C4-2B (cell line): ENCODE data around the gene NUTM2F.
"Not testable (repeated sequence)": the region's sequence is repeated elsewhere in the genome, so short reads cannot be mapped to it uniquely, and the experiment has no call there.

Source experiments
- H3K27ac ChIP-seq: fragments of 450-650 bp; 2 replicates; pipeline ENCODE4 v1.5.1; 2017
- ZFX ChIP-seq: fragments of 450-650 bp; IDR thresholded peaks from 2 replicates; pipeline ENCODE4 v1.6.1; 2017

The NUTM2F gene, protein sequence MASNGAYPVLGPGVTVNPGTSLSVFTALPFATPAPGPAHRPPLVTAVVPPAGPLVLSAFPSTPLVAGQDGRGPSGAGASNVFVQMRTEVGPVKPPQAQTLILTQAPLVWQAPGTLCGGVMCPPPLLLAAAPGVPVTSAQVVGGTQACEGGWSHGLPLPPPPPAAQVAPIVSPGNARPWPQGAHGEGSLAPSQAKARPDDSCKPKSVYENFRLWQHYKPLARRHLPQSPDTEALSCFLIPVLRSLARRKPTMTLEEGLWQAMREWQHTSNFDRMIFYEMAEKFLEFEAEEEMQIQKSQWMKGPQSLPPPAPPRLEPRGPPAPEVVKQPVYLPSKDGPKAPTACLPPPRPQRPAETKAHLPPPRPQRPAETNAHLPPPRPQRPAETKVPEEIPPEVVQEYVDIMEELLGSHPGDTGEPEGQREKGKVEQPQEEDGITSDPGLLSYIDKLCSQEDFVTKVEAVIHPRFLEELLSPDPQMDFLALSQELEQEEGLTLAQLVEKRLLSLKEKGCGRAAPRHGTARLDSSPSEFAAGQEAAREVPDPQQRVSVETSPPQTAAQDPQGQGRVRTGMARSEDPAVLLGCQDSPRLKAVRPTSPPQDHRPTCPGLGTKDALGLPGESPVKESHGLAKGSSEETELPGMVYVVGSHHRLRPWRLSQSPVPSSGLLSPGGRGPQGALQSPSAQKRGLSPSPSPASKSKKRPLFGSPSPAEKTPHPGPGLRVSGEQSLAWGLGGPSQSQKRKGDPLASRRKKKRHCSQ

DNA sequence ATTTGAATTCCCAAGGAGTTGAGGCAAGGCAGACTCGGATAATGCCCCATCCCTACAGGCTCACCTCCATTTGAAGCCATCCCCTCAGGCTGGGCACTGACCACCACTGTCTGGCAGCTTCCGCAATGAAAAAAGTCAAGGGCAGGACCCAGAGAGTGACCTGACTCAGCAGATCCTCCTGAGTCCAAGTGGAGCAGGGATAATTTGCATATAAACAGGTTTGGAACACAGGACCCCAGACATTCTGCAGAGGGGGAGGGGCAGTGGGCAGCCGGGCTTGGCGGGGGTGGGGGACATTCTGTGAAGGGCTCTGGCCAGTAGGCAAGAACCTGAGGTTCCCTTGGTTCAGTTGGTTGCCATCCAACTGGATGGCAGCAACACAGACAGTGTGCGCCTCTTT lies at the start of gene NUTM2F:
NUTM2F (minus strand) TSS at position 101 of the 400 bp plus-strand sequence; CDS start at position 80, 21 bp downstream.
- H3K27ac ChIP-seq: not testable (repeated sequence)

DNA sequence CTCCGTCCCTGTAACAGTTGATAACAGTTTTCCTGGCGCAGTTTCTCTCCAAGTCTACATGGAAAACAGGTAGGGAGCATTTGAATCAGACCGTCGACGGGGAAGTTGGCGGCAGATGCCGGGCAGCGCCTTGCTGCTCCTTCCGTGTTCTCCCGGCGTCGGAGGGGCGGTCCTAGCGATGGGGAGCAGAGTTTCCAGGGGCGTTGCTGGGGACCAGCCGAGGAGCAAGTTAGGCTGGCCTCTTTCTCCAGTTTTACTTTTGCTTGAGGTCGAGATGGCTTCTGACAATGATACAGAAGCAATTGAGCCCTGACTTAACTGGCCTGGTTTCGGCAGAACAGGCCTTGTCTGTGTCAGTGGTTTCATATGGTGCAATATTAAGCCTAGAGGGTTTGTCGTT lies 46.8 kb upstream of the NUTM2F start:
- H3K27ac ChIP-seq: peak overlapping the region; percentile 73

DNA sequence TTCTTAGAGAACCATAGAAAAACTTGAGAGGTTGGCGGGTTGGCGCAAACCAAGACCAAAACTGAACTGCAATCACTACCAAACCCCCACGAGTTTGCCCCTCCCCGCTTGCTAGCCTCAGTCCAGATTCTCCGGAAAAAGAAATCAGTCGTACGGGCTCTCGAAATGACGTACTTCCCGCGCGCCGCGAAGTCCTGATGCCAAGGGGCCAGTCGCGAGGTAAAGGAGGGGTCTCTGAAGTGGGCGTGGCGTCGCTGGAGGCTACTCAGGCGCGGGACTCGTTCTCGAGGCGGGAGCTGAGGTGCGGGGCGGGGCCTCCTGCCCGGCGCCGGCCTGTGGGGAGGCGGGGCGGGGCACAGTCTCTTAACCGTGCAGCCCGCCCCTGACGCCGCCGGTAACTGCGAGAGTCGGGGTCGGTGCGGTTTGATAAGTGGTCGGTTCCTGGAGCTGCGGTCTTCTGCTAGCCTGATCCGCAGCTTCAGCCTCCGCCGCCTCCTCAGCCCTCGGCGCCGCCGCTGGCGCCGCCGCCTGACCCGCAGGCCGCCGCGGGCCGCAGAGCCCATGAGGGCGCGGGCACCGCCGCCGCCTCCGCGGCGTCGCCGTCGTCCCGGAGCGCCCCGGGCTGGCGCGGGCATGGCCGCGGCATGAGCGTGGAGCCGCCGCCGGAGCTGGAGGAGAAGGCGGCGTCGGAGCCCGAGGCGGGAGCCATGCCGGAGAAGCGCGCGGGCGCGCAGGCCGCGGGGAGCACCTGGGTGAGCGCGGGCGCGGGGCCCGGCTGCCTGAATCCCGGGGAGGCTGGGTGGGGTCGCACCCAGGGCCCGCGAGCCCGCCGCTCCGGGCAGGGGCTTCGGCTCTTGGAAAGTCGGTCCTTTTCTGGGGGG lies 46.0 kb upstream of the NUTM2F start:
- peak overlapping the region; percentile 73 for H3K27ac ChIP-seq
- TF ChIP-seq ZFX: peak; percentile 68

DNA sequence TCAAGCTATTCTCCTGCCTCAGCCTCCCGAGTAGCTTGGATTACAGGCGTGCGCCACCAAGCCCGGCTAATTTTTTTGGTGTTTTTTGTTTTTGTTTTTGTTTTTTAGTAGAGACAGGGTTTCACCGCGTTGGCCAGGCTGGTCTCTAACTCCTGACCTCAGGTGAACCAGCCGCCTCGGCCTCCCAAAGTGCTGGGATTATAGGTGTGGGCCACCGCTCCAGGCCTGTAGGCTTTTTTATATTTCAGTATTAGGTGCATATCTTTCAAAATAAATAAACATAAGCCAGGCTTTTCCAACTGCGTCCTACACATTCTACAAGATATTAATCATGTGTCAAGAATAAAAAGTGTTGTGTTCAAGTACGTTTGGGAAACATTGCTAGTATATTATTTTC lies 45.3 kb upstream of the NUTM2F start:
- H3K27ac ChIP-seq: peak overlapping the region; percentile 73

DNA sequence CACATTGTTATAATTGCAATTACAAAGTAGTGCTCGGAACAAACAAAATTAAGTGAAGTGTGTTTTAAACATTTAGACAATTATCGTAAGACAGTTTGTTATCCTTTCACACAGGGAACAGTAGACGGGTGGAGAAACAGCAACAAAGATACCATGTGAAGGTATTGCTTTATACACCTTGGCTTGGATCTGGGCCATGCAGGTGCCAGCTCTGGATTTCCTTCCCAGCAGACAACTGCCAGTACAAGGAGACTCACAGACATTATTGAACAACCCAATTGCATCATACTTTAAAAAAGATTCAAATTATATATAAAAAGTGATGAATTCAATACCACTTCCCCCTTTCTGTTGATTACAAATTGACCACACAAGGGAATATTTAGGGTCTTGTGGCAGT lies 41.8 kb upstream of the NUTM2F start:
- not testable (repeated sequence) for H3K27ac ChIP-seq

DNA sequence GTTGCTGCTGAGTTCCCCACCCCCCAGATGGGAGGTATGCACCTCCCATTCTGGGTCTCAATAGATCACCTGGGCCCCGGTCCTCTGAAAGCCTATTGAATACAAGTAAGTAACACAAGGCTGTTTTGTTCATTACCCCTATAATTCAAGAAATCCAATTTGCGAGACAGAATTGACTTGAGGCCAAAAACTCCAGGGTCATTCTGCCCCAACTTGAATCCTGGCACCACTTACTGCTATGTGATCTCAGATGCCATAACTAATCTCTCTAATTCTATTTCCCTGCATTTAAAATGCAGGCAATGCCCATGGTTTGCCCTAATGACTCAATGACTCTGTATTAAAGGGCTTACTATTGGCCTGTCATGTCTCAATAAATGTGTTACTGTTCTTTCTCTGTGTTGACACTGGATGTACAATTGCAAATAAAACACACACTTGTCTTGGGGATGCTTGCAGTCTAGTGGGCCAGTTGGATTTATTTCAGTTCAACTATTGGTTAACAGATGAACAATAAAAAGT lies 35.7 kb upstream of the NUTM2F start:
- H3K27ac ChIP-seq: not testable (repeated sequence)

DNA sequence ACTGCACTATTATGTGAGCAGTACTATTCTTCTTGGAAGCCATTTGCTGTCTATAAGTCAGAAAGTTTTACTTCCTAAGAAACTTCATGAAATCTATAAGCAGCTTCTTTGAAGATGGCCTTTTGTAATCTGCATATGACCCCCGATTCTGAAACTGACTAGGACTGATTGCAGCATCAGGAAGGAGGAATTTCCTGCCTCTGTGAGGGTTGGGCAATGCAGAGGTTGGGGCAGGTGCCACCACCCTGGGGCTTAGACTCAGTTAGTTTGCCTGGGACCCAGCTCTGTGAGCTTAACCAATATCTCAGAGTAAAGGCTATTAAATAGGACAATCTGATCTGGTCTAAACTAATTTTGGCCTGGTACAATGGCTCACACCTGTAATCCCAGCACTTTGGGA lies 28.7 kb upstream of the NUTM2F start:
- not testable (repeated sequence) for H3K27ac ChIP-seq

DNA sequence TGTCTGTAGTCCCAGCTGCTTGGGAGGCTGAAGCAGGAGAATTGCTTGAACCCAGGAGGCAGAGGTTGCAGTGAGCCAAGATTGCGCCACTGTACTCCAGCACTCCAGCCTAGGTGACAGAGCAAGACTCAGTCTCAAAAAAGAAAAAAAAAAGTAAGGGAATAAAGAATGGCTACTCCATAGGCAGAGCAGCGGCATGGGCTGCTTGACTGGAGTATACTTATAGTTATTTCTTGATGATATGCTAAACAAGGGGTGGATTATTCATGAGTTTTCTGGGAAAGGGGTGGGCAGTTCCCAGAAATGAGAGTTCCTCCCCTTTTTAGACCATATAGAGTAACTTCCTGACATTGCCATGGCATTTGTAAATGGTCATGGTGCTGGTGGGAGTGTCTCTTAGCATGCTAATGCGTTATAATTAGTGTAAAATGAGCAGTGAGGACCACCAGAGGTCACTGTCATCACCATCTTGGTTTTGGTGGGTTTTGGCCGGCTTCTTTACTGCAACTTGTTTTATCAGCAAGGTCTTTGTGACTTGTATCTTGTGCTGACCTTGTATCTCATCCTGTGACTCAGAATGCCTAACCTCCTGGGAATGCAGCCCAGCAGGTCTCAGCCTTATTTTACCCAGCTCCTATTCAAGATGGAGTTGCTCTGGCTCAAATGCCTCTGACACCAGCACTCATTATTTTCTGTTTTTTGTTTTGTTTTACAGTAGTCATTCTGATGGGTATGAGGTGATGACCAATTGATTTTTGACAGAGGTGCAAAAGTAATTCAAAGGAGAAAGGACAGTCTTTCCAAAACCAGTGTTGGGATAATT lies 23.7 kb upstream of the NUTM2F start:
- H3K27ac ChIP-seq: not testable (repeated sequence)

DNA sequence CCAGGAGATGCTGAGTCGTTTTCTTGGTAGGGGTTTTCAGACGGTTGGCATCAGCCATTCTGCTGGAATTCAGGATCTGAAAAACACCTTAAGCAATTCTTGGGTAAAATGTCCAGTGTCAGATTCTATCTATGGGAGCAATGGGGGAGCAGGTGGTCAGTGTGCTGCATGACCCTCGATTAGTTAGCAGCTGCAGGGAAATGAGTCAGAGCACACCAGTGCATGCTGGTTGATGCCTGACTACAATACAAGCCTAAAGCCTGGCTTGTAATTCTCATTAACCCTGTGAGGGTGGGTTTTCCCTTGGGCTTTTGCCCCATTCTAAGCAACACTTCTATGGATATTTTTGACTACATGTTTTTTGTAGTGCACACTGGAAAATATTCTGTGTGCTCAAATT lies 20.3 kb upstream of the NUTM2F start:
- not testable (repeated sequence) for H3K27ac ChIP-seq

DNA sequence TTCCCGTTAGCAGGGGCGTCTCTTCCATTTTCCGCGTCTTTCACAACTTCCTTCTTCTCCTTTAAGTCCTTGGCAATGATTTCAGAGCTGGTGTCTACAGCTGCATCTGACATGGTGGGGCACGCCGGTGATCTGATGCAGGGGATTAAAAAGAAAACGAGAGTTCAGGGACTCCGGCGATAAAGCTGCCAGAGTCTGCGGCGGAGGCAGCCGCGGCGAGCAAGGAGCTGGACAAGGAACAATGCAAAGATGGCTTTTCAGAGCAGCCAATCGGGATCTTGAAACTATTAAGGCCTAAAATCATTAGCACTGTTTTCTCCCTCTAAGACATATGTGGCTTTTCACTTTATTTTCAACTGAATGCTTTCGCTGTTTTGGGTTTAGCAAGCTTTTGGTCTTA lies 19.0 kb upstream of the NUTM2F start:
- H3K27ac ChIP-seq: not testable (repeated sequence)

DNA sequence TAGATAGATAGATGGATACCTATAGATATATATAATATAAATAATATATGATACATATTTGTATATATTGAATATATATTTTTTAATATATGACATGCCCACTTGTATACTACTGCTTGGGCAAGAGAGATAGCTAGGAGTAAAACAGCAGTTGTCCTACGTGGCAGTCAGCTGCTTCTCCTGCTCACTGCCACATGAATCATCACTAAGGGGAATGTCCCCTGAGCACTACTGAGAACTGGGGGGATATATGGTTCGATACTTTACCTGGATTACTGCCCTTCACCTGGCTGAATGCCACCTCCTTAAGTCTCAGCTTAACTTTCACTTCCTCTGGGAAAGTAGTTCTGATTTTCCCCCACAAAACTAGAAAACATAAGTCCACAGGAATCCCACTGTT lies 13.3 kb upstream of the NUTM2F start:
- not testable (repeated sequence) for H3K27ac ChIP-seq

DNA sequence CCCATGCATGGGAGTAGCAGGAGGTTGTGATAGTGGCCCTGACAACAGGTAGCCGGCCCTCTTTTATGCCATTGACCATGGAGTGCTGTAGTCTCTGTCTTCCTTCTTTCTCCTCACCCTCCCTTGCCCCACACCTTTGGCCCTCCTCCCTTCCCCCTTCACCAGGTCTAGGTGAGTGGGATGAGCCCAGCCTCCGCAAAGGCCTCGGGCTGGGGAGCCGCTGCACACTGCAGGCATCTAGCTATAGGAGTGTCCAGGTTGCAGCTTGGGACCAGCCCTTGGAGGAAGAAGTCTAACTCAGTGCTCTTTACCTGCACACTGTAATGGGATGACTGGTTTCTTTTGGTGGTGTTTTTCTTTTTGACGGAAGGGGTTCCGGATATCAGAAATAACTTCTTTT lies 12.3 kb upstream of the NUTM2F start:
- not testable (repeated sequence) for H3K27ac ChIP-seq

DNA sequence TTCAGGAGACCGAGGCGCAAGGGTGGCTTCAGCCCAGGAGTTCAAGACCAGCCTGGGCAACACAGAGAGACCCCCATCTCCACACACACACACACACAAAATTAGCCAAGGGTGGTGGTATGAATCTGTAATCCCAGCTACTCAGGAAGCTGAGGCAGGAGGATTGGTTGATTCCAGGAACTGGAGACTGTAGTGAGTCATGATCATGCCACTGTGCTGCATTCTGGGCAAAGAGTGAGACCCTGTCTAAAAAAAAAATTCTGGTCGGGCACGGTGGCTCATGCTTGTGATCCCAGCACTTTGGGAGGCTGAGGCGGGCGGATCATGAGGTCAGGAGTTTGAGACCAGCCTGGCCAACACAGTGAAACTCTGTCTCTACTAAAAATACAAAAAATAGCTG lies 11.2 kb upstream of the NUTM2F start:
- not testable (repeated sequence) for H3K27ac ChIP-seq

DNA sequence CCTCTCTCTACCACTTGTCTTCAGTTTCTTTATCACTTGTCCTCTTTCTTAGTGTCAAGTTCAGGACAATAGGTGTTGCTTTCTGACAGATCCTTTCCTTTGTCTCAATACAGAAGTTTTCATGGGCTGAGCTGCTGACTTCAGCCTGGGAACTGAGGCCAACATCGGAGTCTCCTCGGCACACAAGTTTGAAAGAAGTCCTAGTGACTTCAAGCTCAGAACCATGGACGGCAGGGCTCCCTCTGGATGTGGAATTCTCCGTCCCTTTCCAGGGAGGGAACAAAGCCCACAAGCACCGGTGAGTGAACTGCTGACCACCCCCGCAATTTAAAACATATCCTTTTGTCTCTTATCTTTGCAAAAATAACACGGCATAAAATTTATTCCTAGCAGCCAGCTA lies 10.3 kb upstream of the NUTM2F start:
- not testable (repeated sequence) for H3K27ac ChIP-seq

DNA sequence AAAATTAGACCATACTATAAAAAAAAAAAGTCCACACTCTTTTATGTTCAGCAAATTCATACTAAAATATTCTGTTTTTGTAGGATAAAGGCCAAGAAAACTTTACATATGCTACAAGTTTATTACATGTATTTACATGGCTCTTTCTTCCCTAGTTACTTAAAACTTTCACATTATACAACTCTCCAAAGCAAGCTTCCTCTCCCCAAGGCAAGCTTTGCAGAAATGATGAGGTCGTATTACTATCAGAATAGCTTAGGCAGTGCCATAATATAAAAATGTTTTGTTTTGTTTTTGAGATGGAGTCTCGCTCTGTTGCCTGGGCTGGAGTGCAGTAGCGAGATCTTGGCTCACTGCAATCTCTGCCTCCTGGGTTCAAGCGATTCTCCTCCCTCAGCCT lies 8.0 kb upstream of the NUTM2F start:
- H3K27ac ChIP-seq: not testable (repeated sequence)

DNA sequence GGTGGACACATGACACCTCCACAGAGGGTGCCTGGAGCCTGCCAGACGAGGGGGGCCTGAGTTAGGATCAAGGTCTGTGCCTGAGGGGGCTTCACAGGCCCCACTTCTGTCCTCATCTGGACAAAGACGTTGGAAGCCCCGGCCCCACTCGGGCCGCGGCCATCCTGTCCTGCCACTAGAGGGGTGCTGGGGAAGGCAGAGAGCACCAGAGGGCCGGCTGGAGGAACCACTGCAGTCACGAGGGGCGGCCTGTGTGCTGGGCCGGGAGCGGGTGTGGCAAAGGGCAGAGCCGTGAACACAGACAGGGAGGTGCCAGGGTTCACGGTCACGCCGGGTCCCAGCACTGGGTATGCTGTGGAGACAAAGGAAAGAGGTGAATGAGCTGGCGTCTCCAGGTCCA lies 2.9 kb downstream of the NUTM2F start:
- H3K27ac ChIP-seq: not testable (repeated sequence)

DNA sequence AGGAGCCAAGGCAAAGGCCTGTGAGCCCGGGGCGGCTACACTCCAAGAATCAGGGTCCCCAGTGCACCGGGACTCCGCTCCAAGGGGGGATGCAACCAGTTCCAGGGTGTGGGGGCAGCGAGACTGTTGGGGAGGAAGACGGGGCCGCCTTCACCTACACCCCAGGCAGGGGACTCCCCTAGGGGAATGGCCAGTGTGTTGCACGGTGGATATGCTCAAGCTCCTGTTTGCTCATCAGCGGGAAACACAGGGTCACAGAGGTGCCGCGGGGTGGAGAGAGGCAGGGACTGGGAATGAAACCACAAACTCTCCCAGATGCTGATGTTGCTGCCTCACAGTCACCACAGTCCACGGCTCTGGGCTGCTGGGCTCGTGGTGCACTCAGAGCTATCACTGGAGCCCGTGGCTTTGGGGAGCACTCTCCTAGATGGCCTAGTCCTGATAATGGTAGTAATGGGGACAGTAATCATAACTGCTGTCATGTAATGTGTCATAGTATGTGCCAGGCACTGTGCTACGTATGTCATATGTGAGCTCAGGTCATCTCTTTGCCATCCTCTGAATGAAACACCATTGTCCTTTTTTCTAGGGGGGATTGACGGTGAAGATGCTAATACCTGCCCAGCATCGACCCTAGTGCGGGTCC lies 5.2 kb downstream of the NUTM2F start:
- not testable (repeated sequence) for H3K27ac ChIP-seq

DNA sequence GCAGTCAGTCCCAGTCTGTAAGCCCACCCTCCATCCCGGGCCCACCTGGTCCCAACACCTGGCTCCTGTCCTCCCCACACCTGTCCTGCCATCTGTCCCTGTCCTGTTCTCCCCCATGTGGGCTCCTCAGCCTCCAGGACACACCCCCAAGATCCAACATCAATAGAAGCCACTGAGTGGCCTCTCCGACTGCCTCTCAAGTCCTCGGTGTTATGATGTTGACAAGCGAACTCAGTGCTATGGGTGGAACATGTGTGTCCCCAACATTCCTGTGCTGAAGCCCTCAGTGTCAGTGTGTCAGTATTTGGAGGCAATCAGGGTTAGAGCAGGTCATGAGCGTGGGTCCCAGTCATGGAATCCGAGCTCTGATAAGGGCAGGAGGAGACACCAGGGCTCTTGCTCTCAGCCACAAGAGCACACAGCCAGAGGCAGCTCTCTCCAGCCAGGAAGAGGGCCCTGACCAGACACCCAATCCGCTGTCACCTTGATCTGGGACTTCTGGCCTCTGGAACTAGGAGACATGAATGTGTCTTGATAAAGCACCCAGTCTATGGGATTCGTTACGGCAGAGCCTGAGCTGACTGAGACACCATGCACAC lies 6.0 kb downstream of the NUTM2F start:
- H3K27ac ChIP-seq: not testable (repeated sequence)

DNA sequence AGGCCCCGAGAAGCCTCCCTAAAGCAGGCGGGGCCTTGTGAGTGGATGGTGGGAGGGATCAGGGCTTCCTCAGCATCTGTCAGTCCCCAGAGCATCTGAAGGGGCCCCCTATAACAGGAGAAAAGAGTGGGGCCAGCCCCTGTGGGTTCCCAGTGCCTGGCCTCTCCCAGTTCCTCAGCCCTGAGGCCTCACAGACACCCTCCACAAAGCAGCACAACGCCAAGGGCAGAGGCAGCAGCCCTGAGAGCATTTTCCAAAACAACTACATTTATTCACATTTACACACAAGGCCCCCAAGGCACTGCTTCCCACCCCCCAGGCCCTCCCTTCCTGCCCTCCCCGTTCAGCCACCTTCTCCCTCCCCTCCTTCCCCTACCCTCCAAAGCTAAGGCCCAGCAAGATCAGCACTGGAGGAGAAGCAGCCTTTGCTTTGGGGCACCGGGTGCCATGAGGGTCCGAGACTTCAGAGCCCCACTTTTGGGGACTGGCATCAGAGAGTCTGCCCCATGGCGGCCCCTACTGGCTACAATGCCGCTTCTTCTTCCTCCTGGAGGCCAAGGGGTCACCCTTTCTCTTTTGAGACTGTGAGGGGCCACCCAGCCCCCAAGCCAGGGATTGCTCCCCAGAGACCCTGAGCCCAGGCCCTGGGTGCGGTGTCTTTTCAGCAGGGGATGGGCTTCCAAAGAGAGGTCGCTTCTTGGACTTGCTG lies 10.3 kb downstream of the NUTM2F start:
- H3K27ac ChIP-seq: not testable (repeated sequence)

DNA sequence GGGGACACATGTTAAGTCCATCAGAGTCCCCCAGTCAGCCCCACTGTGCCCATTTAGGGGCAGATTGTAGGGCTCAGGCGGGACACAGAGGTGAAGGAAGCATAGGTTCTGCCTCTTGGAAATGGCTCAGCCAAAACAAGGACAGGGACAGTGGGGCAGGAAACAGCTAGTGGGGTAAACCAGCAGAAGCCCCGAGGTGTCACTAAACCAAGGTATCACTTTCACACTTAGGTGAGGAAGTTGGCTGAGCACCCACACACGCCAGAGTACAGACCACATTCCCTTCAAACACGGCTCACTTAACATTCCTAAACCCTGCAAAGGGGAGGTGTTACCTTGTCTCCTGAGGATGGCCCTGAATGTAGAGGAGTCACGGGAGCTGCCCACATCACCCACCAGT lies 12.2 kb downstream of the NUTM2F start:
- H3K27ac ChIP-seq: not testable (repeated sequence)
